Posterior vena cava (tissue), 2 donors: ENCODE data around the gene TPRKB. TPM values are rescaled to one million over a fixed set of nuclear protein-coding genes. Genes with fewer than 3 reads are reported as not detected.
"Not testable (repeated sequence)": the region's sequence is repeated elsewhere in the genome, so short reads cannot be mapped to it uniquely, and the experiment has no call there.

Experiments
- DNase-seq: peaks from one replicate; pipeline ENCODE4 v3.0.0-alpha.2; 2020; ENCODE audit warnings: low spot score
- intact Hi-C, 2 donors: fragments of 100-400 bp; cut with DNase I; formaldehyde crosslinking; loops; one replicate each; pipeline versions ENCODE4 v1.14.1 to v1.14.2; 2022 to 2023
- total RNA-seq, 2 donors: library from RNA; stranded (reverse); fragmentation: NEBNext Ultra II Directional; extraction: Animal tissue kit (Norgen Biotek cat#: 25700); gene quantifications; one replicate each; pipeline ENCODE4 v1.2.1, GENCODE V29; 2021
- donor health status: DM: yes; HTN: yes; CAD: no.
- donor health status: DM: yes; HTN: yes; CAD: no.

Gene TPRKB
- total RNA-seq, 2 donors from 2014 or later = 27.1 to 27.7 TPM

DNA sequence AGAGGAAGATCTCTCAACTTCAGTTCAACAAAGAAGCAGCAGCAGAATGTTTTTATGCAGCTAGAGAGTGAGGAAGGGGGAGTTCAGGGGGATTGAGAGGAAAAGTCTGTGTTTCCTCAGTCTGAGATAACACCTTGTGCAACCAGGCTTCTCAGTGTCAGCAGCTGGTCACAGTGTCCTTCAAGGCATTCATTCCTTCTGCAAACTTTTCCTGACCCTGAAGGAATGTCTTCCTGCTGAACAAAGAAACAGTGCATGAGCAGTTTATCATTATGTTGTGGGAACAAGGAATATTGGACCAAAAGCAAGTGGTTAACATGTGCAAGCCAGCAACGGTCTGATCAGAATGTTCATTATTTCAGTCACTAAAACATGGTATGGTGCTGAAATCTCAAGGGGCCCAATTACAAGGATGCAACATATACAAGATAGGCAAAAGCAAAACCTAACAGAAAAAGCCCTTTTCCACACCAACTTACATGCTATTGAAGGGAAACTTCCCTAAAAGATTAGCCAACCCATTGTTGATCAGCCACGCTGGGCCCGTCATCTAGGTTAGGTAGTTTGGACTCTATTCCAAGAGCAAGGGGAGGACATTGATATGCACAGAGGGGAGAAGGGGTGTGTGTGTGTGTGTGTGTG lies 34.2 kb downstream of the TPRKB start:
- DNase-seq, intact Hi-C loops: not testable (repeated sequence)

DNA sequence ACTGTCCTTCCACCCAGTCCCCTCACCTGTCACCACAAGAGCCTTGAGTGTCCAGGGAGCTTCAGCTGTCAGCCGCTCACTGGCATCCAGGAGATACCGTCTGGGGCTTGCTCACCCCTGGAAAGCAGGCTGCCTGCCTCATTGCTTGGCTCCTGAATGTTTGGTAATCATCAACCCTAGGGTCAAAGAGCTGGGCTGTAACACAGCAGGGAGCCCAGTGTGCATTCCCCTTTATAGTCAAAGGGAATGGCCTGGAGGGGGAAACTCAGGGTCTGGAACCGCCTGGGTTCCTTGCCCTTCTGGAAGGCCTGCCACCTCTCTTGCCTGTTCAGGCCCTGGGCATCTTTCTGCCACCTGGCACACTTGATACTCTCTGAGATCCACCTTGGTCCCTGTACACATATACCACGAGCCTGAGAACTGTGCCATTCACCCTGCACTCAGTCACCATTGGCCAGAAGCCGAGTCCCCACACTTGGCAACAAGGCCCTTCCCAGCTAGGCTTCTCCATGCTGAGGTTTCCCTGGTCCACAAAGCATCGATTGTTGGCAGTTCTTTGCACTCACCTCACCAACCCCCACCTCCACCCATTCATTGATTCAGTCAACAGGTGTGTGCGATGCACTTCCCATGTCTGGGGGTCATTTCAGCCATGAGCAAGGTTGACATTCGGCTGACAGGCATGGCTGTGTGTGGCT lies 35.0 kb downstream of the TPRKB start:
- intact Hi-C loops = no loop called here
- no peak for DNase-seq

DNA sequence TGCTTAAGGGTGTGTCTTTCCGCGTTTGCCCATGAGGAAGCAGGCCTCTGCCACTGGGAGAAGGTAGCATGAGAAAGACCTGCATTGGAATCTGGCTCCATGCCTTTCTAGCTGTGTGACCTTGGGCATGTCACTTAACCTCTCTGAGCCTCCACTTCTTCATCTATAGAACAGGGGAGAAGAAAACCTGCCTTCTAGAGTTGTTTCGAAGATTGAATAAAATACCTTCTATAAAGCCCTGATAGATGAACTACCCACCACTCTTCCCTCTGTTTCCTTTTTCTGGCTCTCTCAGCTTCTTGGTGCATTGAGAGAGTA lies 35.7 kb downstream of the TPRKB start:
- DNase-seq, intact Hi-C loops: not testable (repeated sequence)

DNA sequence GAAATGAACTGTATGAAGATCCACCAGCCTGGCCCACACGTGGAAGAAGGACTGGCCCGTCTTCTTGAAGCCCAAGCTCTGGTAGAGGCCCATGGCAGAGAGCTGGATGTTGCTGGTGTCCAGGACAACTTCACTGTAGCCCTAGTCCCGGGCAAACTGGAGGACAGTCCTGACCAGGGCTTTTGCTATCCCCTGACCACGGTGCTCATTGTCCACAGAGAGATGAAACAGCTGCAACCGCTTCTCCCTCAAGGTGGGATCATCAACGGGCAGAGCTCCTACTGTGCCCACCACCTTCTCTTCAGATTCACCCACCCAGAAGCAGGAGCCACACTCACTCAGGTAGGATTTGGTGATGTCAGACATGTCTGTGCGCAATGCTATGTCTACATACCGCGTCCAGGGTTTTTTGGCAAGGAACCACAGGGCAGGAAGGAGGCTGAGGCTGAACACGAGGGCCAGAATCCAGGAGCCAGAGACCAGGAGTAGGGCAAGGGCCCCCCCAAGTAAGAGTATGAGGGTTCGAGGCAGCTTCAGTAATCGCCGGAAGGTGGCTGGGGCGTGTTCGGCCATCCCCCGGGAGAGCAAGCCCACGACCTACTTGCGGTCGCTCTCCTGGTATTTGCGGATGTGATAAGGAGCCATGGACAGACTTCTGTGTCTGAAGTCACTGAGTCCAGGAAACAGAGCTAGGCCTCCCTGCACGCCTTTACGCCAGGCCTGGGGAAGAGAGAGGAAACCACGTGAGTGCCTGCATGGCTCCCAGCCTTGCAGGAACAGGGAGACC lies 36.3 kb downstream of the TPRKB start:
- intact Hi-C loops = no loop called here
- DNase-seq = no peak

DNA sequence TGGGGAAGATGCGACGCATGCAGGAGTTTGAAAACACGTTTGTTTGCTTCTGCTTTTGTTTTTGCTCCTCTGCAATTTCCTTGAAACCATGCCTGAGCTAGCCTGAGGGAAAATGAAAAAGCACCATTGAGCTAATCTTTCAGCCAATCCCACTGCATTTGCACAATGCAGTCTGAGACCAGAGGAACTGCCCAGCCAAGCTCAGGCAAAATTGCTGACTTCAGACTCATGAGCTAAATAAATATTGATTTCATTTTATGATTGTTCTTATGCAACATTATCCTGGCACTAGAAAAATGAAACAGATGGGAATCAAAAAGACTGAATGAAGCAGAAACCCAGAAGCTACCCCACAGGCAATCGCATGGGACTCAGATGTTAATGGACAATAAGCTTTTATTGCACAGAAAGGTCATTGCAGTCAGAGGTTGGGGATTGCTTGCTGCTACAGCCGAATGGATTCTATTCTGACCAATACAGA lies 37.0 kb downstream of the TPRKB start:
- no peak for DNase-seq
- intact Hi-C loops = no loop called here

DNA sequence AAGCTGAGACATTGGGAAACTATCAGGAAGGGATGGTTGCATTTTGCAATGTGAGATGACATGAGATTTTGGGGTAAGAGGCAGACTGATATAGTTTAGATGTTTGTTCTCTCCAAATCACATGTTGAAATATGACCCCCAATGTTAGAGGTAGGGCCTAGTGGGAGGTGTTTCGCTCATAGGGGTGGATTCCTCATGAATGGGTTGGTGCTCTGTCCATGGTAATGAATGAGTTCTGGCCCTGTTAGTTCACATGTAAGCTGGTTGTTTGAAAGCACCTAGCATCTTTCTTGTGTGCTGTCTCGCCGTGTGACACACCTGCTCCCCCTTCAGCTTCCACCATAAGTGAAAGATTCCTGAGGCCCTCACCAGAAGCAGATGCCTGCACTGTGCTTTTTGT lies 37.7 kb downstream of the TPRKB start:
- DNase-seq = no peak
- intact Hi-C loops = no loop called here

DNA sequence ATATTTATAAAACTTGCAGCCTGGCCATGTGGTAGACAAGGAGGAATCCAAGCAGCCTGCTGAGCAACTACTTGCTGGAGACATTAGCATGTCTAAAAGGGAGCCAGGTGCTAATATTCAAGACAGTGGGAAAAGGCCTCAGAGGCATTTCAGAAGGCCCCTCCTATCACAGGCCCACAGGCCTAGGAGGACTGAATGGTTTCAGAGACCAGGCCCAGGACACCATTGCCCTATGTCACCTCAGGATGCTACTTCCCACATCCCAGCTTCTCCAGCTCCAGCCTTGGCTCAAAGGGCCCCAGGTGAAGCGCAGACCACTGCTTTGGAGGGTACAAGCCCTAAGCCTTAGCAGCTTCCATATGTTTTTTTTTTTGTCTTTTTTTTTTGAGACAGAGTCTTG lies 39.0 kb downstream of the TPRKB start:
- intact Hi-C loops = no loop called here

DNA sequence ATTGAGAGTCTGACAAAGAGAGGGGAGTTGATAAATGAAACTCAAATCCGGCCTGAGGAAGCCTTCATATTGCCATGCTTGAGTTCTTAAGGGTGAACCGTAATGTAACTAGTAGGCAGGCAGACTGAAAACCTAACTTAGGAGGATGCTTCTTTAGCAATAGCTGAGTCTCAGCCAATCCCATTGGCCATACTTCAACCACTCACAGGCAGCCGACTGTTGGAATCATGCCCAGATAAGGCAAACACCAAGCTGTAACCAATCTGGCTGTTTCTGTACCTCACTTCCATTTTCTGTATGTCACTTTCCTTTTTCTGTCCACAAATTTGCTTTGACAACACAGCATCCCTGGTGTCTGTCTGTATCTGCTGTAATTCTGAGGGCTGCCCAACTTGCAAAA lies 39.5 kb downstream of the TPRKB start:
- intact Hi-C loops = no loop called here
- no peak for DNase-seq

More for the DNA sequence above, 39.0 kb downstream of the TPRKB start:
- no peak for DNase-seq

DNA sequence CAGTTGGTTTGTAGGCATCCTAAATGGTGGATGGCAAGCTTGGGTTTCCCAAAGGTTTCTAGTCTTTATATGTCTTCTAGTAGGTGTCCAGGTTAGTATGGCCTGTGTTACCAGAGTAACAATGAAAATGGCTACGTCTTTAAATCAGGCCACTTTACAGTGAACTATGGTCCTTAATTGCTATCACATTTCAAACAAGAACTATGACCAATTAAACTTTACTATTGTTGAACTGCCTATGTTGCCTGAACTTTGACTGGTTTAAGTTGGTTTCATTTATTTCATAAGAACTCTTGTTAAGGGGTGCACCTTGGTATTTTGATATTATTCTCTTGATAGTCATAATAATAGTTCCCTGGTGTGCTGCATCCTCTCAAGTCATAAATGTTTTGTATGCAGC lies 40.2 kb downstream of the TPRKB start:
- intact Hi-C loops, DNase-seq: not testable (repeated sequence)

DNA sequence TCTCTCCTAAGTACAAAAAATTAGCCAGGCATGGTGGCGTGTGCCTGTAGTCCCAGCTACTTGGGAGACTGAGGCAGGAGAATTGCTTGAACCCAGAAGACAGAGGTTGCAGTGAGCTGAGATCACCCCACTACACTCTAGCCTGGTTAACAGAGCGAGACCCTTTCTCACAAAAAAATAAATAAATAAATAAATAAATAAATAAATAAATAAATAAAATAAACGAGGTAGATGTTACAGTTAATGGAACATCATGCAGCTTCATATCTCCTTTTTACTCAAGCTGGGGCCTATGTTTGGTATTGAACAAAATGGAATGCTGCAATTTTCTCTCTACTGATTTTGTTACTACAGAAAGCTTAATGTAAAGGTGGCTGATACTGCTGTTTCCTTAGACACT lies 40.6 kb downstream of the TPRKB start:
- intact Hi-C loops, DNase-seq: not testable (repeated sequence)

DNA sequence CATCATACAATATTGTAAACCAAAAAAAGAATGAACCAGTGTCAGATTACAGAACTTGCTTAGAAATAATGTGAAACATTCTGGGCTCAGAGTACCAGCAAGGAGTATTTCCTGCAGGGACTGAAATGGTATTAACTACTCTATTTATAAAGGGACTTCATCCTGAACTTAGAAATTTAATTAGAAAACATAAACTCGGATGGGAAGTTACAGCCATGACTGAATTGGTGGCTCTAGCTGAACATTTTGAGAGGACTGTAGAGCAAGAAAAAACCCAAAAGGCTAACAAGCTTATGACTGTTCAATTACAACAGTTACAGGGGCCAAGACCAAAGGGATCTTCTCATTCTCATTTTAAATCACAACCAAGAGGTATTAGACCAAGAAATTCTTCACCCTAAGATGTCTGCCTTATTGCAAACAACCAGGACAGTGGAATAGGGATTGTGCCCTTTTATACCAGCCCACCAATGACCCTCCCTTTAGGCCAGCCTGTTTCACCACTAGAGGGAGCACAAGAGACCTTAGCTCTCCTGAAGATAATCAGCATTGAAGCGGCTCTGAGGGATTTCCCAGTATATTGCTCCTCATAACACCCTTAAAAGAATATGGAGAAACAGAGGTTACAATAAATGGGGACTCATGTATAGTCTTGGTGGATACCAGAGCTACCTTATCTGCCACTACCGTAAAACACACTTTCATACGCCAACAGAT lies 46.6 kb downstream of the TPRKB start:
- intact Hi-C loops, DNase-seq: not testable (repeated sequence)

DNA sequence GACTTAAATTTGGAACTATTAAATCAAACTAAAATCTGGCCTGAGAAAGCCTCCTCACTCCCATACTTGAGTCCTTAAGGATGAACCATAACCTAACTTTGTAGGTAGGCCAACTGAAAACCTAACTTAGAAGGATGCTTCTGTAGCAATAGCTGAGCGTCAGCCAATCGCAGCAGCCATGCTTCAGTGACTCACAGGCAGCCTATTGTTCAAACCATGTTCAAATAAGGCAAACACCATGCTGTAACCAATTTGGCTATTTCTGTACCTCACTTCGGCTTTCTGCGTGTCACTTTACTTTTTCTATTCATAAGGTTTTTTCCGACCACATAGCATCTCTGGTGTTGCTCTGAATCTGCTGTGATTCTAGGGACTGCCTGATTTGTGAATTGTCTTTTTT lies 48.7 kb downstream of the TPRKB start:
- DNase-seq, intact Hi-C loops: not testable (repeated sequence)

DNA sequence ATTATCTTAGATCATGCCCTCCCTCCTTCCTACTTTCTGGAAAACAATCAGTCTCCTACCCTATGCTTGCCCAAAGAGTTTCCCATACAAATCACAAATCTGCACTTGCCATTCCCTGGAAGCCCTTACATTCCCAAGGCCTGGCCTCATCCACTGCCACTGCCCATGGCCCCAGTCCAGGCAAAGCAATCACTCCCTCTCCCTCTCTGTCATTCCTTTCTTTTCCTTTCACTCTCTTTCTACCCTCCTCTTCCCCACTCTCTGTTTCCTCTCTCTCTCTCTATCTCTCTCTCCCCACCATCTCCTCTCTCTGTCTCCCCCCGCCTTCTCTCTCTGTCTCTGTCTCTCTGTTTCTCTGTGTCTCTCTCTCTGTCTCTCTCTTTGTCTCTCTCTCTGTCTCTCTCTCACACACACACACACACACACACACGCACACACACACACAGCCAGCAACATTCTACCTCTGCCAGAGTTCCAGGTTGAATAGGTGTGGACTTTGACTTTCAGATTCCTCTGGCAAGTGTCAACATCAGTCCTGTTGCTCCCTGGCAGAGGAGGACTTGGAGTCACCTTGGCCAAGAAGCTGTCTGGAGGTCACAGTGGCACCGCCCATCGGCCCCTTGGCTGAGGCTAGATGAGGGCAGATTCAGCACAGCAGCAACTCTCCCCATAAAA lies 51.2 kb downstream of the TPRKB start:
- DNase-seq = no peak

DNA sequence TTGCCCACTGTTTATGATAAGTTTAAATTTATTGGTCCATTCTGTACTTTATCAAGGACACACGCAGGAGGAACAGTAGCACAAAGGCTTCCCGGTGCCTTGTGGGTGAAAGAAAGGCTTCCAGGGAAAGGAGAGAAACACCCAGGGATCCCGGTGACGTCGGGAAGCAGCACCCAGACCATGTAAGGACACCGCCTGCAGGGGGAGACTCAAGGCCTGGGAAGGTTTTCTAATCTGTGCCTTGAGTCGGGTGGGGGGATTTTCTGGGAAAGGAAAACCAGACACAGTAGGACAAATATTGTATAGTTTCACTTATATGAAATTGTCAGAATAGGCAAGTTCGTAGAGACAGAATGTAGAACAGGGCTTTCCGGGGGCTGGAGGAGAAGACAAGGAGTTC lies 52.2 kb downstream of the TPRKB start:
- DNase-seq, intact Hi-C loops: not testable (repeated sequence)

More for the DNA sequence above, 51.2 kb downstream of the TPRKB start:
- intact Hi-C loops = no loop called here

DNA sequence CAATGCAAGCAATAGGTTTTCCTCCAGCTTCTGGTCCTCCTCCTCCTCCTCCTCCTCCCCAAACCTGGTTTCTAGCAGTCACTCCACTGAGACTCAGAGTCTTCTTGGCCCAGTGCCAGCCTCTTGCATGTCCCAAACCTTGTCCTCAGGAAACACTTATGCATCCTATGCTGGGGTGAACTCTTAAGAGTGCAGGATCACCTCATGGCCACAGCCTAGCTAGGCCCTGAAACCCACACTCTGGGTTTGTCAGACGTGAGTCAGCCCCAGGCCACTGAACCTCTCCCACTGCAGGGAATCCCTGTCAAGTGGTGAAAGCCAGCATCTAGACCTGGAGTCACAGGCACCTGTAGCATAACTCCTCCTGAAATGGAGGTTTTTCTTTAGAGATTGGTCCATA lies 52.8 kb downstream of the TPRKB start:
- intact Hi-C loops, DNase-seq: not testable (repeated sequence)

DNA sequence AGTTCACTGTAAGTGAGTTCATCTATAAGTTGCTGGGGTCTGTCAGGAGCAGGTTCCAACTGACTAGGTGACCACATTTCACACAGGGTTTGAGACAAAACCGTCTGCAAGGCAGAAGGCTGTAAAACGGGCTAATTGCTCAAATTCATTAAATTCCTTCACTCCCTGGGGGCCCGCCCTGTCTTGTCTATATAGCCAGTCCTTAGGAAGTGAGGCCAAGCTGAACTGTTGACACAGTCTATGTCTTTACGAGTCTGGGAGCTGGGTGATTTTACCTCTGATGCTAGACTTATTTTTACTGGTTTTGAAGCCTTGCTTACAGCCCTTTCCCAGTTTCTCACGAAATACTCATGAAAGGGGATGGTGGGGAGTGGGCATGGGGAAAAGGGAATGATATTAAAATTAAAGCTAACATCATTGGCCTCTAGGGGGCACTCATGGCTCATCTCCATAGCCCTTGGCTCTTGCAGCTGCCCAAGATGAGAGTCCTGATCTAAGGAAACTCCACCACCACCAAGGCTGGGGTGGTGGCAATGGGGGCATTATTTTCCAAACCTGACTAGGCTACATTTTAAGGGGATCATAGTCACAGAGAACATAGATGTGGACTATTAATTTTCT lies 57.1 kb downstream of the TPRKB start:
- intact Hi-C loops, DNase-seq: not testable (repeated sequence)
